HG03575 (cell line): Measurements from ENCODE around the gene ZNF253.
"Not testable (repeated sequence)": the region's sequence is repeated elsewhere in the genome, so short reads cannot be mapped to it uniquely, and the experiment has no call there.

Experiments
- ATAC-seq: cut with Tn5 transposase; IDR thresholded peaks from one replicate; pipeline ENCODE4 v1.9.1; 2021; ENCODE audit not compliant: unreplicated experiment, insufficient number of reproducible peaks, low FRiP score; ENCODE audit errors: extremely low read depth

ZNF253 gene

DNA sequence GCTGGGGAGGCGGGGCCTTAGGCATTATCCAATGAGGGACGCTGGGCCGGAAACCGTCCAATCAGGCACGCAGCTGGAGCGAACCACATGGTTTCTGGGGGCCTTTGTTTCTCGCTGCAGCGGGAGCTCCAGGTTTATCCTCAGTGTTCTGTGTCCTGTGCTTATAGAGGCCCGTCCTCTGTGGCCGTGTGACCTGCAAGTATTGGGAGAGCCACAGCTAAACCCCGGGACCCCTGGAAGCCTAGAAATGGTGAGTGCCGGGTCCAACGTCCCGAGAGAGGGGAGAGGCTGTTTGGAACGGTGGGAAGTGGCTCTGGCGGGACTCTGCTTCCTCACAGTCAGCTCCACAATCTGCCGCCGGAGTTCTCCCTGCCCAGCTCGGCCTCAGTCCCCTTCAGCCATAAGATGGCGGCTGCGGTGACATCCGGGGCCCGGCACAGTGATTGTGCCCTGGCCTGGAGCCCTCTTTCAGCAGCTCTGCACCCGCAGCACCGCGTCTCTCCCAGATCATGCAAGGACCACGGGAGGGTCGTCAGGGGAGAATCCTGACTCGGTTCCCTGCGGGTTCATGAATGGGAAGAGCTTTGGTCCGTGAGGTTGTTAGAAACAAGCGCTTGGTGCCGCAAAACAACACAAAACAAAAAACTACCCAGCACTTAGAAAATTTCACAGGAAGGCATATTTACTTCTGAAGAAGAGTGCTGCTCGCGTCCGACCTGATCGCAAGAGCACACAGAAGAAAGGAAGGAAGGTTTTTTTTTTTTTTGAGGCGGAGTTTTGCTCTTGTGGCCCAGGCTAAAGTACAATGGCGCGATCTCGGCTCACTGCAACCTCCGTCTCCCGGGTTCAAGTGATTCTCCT lies at the start of gene ZNF253:
Gene ZNF253, plus strand, starts transcription at position 133 of the 861 bp plus-strand sequence. Its CDS starts 115 bp downstream, at position 248.
- peak; percentile 75 for ATAC-seq

DNA sequence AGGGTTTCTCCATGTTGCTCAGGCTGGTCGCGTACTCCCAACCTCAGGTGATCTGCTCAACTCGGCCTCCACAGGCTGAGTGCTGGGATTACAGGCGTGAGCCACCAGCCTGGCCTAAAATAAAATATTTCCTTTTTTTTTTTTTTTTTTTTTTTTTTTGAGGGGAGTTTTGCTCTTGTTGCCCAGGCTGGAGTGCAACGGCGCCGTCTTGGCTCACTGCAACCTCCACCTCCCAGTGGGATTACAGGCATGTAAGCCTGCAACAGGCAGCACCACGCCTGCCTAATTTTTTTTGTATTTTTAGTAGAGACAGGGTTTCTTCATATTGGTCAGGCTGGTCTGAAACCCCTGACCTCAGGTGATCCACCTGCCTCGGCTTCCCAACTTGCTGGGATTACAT lies 49.0 kb upstream of the ZNF253 start:
- ATAC-seq, result no peak

DNA sequence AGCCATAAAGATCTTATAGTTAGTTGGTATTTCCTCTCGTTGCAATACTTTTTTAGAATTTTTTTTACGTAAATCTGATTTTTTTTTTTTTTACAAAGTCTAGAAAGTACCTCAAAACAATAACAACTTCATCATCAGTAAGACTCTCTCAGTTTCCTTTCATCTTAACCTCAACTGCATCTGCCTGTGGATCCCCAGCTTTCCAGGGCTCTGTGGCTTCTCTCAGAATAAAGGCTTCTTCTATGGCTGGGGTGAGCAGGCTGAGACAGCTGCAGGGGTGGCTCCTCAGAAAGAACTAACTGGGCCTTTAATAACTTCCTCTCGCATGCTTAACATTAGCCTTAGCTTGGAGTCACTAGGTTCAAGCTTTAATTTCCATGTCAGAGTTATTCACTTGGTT lies 48.3 kb upstream of the ZNF253 start:
- no peak for ATAC-seq

DNA sequence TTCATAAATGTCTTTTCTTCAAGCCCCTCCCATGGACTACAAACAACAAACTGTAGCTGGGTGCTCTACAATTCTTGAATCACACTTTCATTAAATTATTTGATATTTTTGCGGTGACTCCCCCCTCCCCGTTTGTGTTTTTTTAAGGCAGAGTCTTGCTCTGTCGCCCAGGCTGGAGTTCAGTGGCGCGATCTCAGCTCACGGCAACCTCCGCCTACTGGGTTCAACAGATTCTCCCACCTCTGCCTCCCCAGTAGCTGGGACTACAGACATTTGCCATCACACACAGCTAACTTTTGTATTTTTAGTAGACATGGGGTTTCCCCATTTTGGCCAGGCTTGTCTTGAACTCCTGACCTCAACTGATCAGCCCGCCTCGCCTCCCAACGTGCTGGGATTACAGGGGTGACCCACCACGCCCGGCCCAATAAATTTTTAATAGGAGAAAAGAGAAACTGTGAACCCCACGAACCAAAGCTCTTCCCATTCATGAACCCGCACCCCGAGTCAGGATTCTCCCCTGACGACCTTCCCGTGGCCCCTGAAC lies 44.8 kb upstream of the ZNF253 start:
- no peak for ATAC-seq

DNA sequence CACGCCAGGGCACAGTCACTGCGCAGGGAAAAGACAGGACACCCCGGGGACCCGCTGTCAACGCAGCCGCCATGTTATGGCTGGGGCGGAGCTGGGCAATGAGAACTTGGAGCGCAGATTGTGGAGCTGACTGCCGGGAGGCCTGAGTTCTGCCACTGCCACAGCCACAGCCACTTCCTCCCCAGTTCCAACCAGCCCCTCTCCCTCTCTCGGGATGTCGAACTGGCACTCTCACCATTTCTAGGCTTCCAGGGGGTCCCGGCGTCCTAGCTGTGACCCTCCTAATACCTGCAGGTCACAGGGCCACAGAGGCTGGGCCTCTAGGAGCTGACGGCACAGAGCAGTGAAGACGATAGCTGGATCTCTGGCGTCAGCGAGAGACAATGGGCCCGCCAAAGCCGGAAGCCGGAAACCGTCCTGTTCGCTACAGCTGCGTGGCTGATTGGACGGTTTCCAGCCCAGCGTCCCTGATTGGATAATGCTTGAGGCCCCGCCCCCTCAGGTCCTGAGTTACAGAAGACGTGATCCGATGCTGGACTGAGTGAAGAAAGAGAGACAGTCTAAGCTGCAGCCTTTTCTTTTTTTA lies 44.2 kb upstream of the ZNF253 start, which contains the start of gene ZNF506:
Gene ZNF506, minus strand, starts transcription at position 385 of the 586 bp plus-strand sequence. Its CDS starts 147 bp downstream, at position 238.
- ATAC-seq, result peak; percentile 47

DNA sequence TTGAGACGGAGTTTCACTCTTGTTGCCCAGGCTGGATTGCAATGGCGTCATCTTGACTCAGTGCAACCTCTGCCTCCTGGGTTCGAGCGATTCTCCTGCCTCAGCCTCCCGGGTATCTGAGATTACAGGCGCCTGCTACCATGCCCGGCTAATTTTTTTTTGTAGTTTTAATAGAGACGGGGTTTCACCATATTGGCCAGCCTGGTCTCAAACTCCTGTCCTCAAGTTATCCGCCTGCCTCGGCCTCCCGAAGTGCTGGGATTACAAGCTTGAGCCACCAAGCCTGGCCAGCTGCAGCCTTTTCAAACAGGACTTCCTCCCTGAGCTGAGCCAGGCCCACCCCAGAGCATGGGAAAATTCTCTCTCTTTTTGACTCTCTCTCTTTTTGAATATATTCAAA lies 43.7 kb upstream of the ZNF253 start:
- ATAC-seq, result not testable (repeated sequence)

DNA sequence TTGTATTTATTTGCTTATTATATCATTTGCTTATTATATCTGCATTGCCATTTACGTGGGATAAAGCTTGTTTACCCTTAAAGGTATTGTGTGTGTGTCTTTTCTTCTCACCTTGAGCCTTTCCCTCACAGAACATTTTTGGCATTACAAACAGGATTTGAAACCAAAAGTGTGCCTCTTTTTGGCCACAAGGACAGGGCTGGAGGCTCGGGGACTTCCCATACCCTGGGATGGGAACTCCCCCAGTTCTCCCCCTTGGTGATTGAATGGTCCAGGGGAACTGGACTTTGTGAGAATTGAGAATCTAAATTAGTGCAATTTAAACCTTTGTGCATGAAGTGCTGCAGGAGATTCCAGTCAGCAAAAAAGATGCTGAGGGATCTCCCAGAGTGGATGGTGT lies 41.8 kb upstream of the ZNF253 start:
- no peak for ATAC-seq

DNA sequence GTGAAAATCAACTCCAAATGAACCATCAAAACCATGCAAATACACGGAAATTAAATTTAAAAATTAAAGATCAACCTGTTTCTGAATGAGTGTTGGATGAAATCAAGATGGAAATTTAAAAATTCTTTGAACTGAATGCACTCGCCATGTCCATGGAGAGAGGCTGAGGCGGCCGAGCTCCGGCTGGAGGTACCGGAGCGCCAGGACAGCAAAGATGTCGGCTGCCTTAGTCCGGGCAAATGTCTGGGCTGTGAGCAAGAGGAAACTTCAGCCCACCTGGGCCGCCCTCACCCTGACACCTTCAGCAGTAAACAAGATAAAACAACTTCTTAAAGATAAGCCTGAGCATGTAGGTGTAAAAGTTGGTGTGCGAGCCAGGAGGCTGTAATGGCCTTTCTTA lies 38.8 kb upstream of the ZNF253 start:
- no peak for ATAC-seq

DNA sequence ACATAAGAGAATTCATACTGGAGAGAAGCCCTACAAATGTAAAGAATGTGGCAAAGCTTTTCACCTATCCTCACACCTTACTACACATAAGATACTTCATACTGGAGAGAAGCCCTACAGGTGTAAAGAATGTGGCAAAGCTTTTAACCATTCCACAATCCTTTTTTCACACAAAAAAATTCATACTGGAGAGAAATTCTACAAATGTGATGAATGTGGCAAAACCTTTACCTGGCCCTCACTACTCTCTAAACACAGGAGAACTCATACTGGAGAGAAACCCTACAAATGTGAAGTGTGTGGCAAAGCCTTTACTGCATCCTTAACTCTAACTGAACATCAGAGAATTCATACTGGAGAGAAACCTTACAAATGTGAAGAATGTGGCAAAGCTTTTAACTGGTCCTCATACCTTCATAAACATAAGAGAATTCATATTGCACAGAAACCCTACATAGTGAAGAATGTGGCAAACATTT lies 30.1 kb upstream of the ZNF253 start:
- no peak for ATAC-seq

DNA sequence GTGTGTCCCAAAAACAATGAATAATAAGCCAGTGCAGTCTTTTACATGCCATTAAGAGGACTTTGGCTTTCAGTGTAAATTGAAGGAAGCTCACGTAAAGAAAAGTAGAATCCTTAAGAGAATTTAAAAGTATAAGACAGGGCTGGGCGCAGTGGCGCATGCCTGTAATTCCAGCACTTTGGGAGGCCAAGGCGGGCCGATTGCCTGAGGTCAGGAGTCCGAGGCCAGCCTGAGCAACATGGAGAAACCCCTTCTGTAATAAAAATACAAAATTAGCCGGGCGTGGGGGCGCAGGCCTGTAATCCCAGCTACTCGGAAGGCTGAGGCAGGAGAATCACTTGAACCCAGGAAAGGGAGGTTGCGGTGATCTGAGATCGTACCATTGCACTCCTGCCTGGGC lies 17.9 kb upstream of the ZNF253 start:
- ATAC-seq, result no peak

DNA sequence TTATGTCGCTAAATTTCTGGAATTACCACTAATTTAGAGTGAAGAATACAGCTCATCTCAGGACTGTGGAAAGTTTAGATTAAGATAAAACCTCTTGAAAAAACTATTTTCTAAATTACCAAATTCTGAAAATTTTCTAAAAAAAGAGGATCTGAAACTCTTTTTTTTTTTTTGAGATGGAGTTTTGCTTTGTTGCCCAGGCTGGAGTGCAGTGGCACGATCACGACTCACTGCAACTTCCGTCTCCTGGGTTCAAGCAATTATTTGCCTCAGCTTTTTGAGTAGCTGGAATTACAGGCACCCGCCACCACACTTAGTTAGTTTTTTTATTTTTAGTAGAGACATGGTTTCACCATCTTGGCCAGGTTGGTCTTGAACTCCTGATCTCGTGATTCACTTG lies 16.6 kb upstream of the ZNF253 start:
- ATAC-seq, result no peak

DNA sequence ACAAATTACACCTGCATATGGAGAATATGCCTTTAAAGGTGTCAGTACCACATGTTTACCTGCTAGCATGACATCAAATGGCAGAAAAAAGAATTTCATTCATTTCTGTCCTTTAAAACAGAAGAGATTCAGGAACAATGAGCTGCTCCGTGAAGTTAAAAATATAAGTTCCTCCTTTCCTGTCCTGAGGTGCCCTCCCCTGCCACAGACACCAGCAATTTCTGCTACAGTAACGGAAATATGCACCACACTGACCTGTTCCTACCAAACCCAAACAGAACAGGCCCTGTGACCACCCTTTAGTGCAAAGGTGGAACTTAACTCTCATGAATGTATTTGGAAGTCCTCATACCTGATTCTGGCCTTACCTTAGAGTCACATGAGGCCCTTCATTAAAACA lies 13.9 kb upstream of the ZNF253 start:
- ATAC-seq, result not testable (repeated sequence)

DNA sequence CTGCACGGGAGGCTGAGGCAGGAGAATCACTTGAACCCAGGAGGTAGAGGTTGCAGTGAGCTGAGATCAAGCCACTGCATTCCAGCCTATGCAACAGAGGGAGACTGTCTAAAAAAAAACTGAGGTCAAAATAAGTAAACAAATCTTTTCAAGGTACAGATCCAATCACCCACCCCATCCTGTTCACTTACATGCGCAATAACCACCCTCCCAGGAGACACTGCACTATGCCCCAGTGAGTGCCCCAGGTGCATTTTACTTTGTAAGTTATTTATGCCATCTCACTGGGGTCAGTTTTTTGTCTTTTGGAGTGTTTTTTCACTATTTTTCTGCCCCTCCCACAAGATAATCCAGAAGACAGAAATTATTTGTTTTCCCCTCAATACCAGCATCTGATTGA lies 6.9 kb upstream of the ZNF253 start:
- ATAC-seq, result no peak

DNA sequence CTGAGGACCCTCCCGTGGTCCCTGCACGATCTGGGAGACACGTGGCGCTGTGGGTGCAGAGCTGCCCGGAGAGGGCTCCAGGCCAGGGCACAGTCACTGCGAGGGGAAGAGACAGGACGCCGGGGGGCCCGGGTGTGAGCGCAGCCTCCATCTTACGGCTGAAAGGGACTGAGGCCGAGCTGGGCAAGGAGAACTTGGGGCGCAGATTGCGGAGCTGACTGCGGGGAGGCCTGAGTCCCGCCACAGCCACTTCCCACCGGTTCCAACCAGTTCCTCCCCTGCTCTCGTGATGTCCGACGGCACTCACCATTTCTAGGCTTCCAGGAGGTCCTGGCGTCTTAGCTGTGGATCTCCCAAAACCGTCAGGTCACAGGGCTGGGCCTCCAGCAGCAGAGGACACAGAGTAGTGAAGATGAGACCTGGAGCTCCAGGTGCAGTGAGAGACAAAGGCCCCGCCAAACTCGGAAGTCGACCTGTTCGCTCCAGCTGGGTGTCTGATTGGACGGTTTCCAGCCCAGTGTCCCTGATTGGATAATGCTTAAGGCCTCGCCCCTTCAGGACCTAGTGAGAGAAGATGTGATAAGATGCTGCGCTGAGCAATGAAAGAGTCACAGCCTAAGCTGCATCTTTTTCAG lies 4.8 kb upstream of the ZNF253 start:
- no peak for ATAC-seq

DNA sequence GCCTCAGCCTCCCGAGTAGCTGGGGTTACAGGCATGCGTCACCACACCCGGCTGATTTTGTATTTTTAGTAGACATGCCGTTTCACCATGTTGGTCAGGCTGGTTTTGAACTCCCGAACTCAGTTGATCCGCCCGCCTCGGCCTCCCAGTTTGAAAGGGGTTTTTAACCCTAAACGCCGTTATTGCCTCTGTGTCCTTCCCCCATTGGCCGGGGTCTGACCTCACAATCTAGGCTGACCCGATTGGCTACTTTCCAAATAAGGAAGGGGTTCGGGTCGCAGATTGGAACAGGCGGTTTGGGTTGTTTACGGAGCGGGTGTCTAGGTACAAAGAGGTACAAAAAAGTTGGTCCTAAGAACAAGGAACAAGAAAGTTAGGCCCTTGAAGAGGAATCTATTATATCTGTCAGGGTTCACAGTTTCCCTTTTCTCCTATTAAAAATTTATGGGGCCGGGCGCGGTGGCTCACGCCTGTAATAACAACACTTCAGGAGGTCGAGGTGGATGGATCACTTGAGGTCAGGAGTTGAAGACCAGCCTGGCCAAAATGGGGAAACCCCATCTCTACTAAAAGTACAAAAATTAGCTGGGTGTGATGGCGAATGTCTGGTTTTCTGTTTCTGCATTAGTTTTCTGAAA lies 1.0 kb downstream of the ZNF253 start:
- ATAC-seq, result no peak

DNA sequence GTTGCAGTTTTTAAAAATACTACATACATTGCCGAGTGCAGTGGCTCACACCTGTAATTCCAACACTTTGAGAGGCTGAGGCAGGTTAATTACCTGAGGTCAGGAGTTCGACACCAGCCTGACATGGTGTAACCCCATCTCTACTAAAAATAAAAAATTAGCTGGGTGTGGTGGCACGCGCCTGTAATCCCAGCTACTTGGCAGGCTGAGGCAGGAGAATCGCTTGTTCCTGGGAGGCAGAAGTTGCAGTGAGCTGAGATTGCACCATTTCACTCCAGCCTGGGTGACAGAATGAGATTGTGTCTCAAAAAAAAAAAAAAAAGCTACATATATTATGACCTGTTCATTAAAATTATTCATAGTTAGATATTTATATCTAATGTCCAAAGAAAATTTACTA lies 4.4 kb downstream of the ZNF253 start:
- not testable (repeated sequence) for ATAC-seq

DNA sequence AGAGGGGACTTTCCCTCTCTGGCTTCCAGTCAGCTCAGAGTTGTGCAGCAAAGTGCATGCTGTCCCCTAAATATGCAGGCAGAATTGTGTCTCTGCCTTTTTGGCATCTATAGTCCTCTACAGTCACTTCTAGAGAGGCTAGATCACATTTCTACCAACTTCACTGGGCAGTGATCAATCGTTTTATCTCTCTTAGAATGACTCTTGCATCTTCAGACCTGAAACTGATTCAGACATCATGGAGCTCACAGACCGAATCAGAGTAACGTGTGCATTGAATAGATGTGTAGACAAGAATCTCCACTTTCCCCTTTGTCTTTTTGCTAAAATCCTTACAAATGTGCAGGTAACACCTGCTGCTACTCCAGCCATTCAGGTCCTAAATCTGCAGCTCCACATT lies 6.2 kb downstream of the ZNF253 start:
- ATAC-seq, result no peak

DNA sequence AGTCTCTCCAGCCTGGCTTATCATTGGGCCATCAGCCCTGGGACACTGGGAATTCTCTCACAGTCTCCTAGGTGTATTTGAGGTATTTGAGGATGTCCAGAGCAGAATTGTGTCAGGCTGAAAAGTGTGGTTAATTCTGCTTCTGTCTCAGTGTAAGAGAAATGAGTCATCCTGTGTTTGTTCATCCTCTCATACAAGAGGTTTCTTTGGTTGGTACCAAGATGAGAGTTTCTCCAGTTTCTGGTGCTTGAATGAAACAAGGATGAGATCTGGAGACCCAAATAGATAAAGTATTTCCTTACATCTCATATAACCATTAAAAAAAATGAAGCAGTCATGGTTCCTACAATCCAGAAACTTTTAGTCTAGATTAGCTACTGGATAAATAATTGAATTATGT lies 7.7 kb downstream of the ZNF253 start:
- ATAC-seq, result no peak

DNA sequence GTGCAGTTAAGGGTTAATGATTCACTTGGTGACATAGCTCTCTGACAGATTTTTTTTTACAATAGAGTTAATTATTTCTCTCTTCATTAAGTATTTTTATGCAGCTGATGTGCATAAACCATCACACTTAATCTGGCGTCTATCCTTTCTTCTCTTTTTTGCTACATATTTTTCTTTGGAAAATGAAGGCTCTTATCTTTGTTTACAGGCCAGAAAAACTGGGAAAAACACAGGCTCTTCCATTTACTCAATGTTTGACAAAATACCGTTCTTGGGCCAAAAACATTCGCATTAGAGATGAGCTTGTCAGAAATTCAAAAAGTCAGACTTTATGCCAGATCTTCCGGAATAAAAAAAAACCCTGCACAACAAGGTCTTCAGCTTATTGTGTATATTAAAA lies 12.0 kb downstream of the ZNF253 start:
- no peak for ATAC-seq
